IPS DF 6.9 (cell line): ENCODE measurements around the gene CFTR.

Source experiments
- DNase-seq: peaks from one replicate; pipeline ENCODE4 v3.0.0-alpha.2; 2013; ENCODE audit warnings: low read depth, low spot score
- H3K27ac ChIP-seq: one replicate; pipeline ENCODE4 v1.5.1; 2013; ENCODE audit warnings: low read length, control low read depth
- H3K27me3 ChIP-seq: 2 replicates; pipeline ENCODE4 v1.6.1; 2013; ENCODE audit warnings: mild to moderate bottlenecking, low read length; ENCODE audit not compliant: control insufficient read depth, insufficient read depth
- H3K36me3 ChIP-seq: 2 replicates; pipeline ENCODE4 v1.6.1; 2013; ENCODE audit warnings: low read length; ENCODE audit not compliant: control insufficient read depth, insufficient read depth
- H3K4me1 ChIP-seq: 2 replicates; pipeline ENCODE4 v1.6.1; 2013; ENCODE audit warnings: low read length; ENCODE audit not compliant: control insufficient read depth, insufficient read depth
- H3K4me3 ChIP-seq: 2 replicates; pipeline ENCODE4 v1.5.1; 2013; ENCODE audit warnings: mild to moderate bottlenecking, low read length
- H3K9me3 ChIP-seq: 2 replicates; pipeline ENCODE4 v1.6.1; 2013; ENCODE audit warnings: low read length, inconsistent platforms; ENCODE audit not compliant: control insufficient read depth, insufficient read depth
- WGBS: extraction: QIAGEN DNeasy Blood & Tissue Kit; methylation state at CpG from one replicate; pipeline ENCODE4 v1.1.7; 2013; ENCODE audit warnings: mixed read lengths, missing lambda C conversion rate; ENCODE audit not compliant: insufficient read length, insufficient coverage; 5-methylcytosine and 5-hydroxymethylcytosine counted together

The CFTR gene

DNA sequence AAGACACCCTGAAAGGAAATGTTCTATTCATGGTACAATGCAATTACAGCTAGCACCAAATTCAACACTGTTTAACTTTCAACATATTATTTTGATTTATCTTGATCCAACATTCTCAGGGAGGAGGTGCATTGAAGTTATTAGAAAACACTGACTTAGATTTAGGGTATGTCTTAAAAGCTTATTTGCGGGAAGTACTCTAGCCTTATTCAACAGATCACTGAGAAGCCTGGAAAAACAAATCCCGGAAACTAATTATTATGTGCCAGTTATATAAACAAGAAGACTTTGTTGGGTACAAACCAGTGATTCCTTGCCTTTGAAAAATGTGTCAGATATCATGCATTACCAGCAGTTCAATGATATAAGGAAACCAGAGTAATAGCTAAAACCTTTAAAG is 160.1 kb downstream of the CFTR start:
- Histone ChIP-seq H3K4me3 (no peak overlapping the region), H3K4me1 (no peaks in the 10 kb centered on the region), H3K36me3 (no peaks in the 10 kb centered on the region), H3K27me3 (no peaks in the 10 kb centered on the region), H3K27ac (no peak overlapping the region), H3K9me3 (no peaks in the 10 kb centered on the region)
- no peak for DNase-seq
- no CpG with 5 or more reads among the region's 2 CpGs for WGBS

DNA sequence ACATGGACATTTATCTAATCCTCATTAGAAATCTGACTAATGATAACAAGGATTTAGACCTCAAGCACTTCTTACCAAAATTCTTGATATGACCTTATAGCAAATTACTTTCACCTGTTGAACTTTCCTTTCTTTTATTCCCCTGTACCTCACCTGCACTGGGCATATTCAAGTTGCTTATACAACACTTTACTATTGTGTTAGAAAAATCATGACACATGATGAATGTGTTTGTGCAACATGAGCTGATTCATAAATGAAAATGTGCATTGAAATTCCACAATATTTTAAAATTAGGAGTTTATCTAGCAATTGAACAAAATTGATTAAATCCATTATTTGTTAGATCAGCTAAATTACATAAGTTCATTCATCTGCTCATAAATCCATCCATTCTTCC is 160.6 kb downstream of the CFTR start:
- DNase-seq, result no peak
- H3K27ac ChIP-seq, result no peak overlapping the region
- H3K4me1 ChIP-seq, result no peaks in the 10 kb centered on the region
- no peaks in the 10 kb centered on the region for H3K9me3 ChIP-seq
- no peaks in the 10 kb centered on the region for H3K36me3 ChIP-seq
- no peaks in the 10 kb centered on the region for H3K27me3 ChIP-seq
- H3K4me3 ChIP-seq, result no peak overlapping the region

DNA sequence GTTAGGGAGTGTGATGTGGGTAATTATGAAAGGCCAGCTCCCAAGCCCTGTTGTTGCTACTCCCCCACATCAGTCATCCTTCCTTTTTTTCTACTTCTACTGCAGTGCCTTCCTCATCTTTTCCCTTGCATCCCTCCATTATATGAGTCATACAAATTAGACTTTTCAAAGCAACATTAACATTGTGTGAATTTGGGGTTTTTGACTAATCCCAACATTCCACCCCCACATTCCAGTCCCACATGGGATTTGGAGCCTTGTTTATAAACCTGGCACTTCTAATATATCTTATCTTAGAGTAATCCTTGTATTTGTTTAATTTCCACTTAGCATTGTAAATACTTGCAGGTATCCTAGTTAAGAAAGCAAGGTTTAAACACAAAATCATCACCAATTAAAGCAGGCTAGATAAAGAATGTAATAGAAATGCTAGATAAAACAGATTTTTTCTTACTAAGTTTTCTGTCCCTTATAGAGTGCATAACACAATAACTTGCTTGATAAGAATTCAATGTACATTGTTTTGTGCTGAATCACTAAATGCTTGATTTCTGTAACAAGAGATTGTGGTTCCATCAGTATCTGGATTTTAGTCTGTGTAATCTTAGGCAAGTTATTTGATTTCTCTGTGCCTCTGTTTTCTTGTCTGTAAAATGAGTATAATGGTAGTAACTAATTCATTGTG is 165.8 kb downstream of the CFTR start:
- no peak for DNase-seq
- H3K27ac ChIP-seq, result no peak overlapping the region
- no peaks in the 10 kb centered on the region for H3K9me3 ChIP-seq
- no peaks in the 10 kb centered on the region for H3K27me3 ChIP-seq
- H3K36me3 ChIP-seq, result no peaks in the 10 kb centered on the region
- no peaks in the 10 kb centered on the region for H3K4me1 ChIP-seq
- no peak overlapping the region for H3K4me3 ChIP-seq

DNA sequence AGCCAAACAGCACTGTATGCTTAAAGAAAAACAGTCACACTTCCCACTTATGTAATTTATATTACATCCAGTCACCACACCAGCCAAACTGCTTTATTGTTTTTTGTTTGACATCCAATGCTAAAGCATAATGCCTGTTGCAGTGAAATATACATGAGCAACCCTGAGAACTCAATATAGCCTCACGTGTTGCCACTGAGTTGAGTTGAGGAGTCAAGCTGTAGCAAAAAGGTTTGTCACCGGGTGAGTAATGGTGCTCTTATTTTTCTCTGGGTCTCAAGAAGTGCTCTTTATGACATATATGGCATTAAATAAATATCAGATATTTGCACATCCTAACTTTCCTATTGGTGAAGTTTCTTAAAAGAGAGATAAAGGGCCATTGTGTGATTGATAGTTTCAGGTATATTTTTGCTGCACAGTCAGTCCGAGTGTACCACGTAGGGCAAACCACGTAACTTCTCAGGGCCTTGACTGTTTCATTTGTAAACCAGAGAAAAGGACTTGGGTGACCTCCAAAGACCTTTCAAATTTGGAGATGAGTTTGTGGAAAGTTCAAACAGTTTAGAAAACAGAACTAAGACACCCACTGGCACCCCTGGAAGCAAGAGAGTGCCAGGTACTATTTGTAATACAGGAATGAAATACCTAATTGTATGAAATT is 168.5 kb downstream of the CFTR start:
- no peak overlapping the region for H3K4me3 ChIP-seq
- H3K9me3 ChIP-seq, result no peaks in the 10 kb centered on the region
- no peaks in the 10 kb centered on the region for H3K27me3 ChIP-seq
- no peaks in the 10 kb centered on the region; the same call in 1 of the 2 replicates for H3K4me1 ChIP-seq
- no CpG with 5 or more reads among the region's 5 CpGs for WGBS
- no peak overlapping the region for H3K27ac ChIP-seq
- H3K36me3 ChIP-seq, result no peaks in the 10 kb centered on the region
- no peak for DNase-seq

DNA sequence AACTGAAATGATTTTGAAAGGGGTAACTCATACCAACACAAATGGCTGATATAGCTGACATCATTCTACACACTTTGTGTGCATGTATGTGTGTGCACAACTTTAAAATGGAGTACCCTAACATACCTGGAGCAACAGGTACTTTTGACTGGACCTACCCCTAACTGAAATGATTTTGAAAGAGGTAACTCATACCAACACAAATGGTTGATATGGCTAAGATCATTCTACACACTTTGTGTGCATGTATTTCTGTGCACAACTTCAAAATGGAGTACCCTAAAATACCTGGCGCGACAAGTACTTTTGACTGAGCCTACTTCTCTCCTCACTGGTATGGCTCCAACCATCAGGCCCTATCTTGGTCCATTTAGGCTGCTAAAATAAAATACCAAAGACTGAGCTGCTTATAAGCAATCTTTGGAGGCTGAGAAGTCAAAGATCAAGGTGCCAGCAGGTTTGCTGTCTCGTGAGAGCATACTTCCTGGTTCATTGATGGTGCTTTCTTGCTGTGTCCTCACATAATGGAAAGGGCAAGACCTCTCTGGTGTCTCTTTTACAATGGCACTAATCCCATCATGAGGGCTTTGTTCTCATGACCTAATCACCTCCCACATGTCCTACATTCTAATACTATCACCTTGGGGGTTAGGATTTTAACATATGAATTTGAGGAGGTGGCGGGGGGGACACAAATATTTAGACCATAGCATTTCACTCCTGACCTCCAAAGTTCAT is 173.3 kb downstream of the CFTR start:
- Histone ChIP-seq H3K9me3 (no peaks in the 10 kb centered on the region), H3K27ac (no peak overlapping the region), H3K27me3 (no peaks in the 10 kb centered on the region), H3K4me3 (no peak overlapping the region), H3K4me1 (no peaks in the 10 kb centered on the region; the same call in 1 of the 2 replicates), H3K36me3 (no peaks in the 10 kb centered on the region)
- DNase-seq, result no peak
- WGBS, result no CpG with 5 or more reads among the region's 4 CpGs

DNA sequence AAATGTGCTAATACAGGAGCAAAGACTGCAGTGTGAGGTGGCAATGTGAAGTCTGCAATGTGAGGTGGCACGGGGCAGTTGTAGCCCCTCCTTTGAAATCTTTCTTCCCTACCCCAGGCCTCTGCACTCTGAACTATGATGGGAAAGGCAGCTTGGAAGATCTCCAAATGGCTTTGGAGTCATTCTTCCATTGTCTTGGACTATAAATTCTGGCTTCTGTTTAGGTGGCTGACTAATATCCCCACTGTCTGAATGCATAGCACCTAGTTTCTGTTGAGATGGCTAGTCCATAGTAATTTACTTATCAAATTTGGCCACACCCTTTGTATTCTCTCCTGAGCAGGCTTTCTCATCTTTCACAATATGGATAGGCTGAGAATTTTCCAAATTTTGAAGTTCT is 175.0 kb downstream of the CFTR start:
- H3K9me3 ChIP-seq, result no peaks in the 10 kb centered on the region
- H3K4me3 ChIP-seq, result no peak overlapping the region
- no peaks in the 10 kb centered on the region for H3K36me3 ChIP-seq
- H3K27ac ChIP-seq, result no peak overlapping the region
- H3K4me1 ChIP-seq, result no peaks in the 10 kb centered on the region; the same call in 1 of the 2 replicates
- no peaks in the 10 kb centered on the region for H3K27me3 ChIP-seq
- WGBS, result no CpG with 5 or more reads among the region's 1 CpG
- DNase-seq, result no peak

DNA sequence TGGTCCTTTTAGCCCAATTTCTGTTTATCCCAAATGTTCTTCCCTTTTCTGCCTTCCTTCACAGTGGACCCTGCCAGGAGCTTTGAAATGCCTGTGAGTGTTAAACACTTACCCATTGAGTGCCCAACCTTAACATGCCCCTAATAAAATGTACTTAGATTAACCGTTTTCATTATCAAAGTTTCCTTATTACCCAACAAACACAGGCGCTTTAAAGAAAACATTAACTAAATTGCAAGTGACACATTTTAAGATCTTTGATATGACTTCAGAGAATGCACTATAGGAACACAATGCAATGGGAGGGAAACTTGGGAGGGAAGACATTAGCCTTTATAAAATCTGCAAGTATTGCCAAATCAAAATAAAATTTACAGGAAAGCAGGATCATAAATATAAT is 177.0 kb downstream of the CFTR start:
- no peak overlapping the region for H3K27ac ChIP-seq
- no peaks in the 10 kb centered on the region for H3K27me3 ChIP-seq
- no peak overlapping the region for H3K4me3 ChIP-seq
- WGBS, result no CpG with 5 or more reads among the region's 2 CpGs
- H3K36me3 ChIP-seq, result no peaks in the 10 kb centered on the region
- H3K9me3 ChIP-seq, result no peaks in the 10 kb centered on the region
- no peak for DNase-seq
- no peaks in the 10 kb centered on the region; the same call in 1 of the 2 replicates for H3K4me1 ChIP-seq

DNA sequence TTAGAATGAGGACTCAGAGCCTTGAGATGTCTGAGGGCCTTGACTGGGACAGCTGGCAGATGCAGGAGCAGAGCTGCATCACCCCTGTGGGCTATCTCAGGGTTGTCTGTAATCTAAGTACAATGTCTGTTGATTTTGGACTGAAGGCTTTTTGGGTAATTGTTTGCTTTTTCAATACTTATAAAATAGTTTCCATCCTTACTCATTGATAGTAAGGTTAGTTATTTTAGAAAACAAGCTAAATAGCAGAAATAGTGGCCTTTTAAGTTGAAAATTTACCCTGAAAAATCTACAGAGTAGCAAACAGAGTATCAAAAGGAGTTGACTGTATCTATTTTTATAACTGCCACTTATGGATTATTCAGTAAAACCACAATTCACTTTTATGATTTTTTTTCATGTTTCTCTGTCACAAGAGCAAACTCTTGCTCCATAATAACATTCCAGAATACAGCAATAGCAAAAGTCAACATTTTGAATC is 179.7 kb downstream of the CFTR start:
- H3K27me3 ChIP-seq, result no peaks in the 10 kb centered on the region
- no peak for DNase-seq
- no peaks in the 10 kb centered on the region for H3K9me3 ChIP-seq
- no peaks in the 10 kb centered on the region for H3K36me3 ChIP-seq
- H3K4me3 ChIP-seq, result no peak overlapping the region
- H3K4me1 ChIP-seq, result no peaks in the 10 kb centered on the region
- no peak overlapping the region for H3K27ac ChIP-seq

DNA sequence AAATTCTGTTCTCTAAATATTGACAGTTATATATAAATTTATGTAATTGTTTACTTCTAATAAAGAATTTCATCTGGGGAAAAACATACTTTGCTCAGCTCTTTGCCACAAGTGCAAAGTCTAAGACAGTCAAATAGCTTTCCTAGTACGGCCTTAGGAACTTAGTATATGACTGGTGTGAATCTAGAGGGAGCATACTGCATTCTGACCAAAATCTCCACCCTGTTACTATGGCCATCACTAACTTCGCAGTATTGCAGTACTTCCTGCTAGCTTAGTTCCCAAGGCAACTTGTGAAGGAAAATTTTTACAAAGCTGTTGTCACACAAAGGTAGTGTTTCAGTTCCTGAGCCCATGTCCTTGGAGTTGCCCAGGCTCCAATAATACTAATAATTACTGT is 181.5 kb downstream of the CFTR start:
- Histone ChIP-seq H3K4me3 (no peak overlapping the region), H3K27me3 (no peaks in the 10 kb centered on the region), H3K27ac (no peak overlapping the region), H3K36me3 (no peaks in the 10 kb centered on the region), H3K4me1 (no peaks in the 10 kb centered on the region), H3K9me3 (no peaks in the 10 kb centered on the region)
- no CpG with 5 or more reads among the region's 2 CpGs for WGBS
- no peak for DNase-seq

DNA sequence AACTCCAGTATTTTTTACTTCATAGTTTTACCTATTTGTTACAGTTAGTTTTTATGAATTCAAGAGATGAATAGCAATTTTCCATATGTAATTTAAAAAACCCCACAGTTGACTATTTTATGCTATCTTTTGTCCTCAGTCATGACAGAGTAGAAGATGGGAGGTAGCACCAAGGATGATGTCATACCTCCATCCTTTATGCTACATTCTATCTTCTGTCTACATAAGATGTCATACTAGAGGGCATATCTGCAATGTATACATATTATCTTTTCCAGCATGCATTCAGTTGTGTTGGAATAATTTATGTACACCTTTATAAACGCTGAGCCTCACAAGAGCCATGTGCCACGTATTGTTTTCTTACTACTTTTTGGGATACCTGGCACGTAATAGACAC is 184.2 kb downstream of the CFTR start:
- Histone ChIP-seq H3K9me3 (no peaks in the 10 kb centered on the region), H3K27ac (no peak overlapping the region), H3K27me3 (no peaks in the 10 kb centered on the region), H3K4me3 (no peak overlapping the region), H3K36me3 (no peaks in the 10 kb centered on the region), H3K4me1 (no peaks in the 10 kb centered on the region)
- no CpG with 5 or more reads among the region's 3 CpGs for WGBS
- no peak for DNase-seq
